22Rv1 (cell line): ENCODE results near the gene IL17RD.

ENCODE experiments used
- H3K27ac ChIP-seq: fragments of 450-650 bp; 2 replicates; pipeline ENCODE4 v1.5.1; 2017
- ZFX ChIP-seq: fragments of 450-650 bp; IDR thresholded peaks from 2 replicates; pipeline ENCODE4 v1.6.1; 2017; ENCODE audit warnings: antibody characterized with exemption, borderline replicate concordance
- TF ChIP-seq, protein P1 (sequence below): fragments of 450-650 bp; IDR thresholded peaks from 2 replicates; pipeline ENCODE4 v1.5.1; 2017; ENCODE audit warnings: mild to moderate bottlenecking

The IL17RD gene

DNA sequence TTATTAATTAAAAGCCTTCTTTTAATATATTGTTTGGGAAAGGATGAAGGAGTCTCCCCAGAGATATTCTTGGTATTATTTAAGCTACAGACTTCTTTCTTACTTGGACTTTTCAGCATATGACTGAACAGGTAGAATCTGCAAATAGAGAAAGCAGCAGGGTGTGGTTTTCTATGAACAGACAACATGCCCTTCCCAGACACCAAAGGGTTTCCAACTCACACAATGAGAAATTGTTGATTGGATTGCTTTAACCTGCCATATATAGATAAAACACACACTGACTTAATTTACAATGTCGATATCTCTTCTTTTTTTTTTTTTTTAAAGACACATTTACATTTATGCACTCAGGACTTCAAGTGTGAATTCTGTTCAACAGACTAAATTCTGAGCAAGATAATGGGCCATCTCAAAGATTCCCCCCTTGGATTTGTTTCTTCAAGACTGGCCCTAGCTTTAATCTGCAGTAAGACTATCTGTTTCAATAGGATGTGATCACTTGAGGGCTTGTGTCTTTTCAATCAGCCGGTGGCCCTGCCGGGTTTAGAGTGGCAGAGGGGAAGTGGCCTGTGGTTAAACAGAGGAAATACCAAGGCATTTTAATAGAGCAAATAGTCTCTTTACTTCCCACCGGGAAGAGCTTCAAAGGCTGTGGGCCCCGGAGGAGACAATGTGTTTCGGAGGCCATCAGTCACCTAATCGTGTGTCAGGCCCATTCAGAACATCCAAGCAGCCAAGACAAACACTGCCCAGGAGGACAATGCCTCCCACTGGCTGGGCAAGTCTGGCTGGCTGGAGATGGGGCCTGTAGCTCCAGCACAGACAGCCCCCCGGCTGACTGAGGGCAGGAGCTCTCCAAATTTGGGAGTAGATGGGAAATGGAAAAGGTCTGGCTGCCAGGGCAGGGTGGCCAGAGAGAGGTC, 6.1 kb downstream of the IL17RD start:
- TF ChIP-seq ZFX = no peak
- TF ChIP-seq, protein P1, sequence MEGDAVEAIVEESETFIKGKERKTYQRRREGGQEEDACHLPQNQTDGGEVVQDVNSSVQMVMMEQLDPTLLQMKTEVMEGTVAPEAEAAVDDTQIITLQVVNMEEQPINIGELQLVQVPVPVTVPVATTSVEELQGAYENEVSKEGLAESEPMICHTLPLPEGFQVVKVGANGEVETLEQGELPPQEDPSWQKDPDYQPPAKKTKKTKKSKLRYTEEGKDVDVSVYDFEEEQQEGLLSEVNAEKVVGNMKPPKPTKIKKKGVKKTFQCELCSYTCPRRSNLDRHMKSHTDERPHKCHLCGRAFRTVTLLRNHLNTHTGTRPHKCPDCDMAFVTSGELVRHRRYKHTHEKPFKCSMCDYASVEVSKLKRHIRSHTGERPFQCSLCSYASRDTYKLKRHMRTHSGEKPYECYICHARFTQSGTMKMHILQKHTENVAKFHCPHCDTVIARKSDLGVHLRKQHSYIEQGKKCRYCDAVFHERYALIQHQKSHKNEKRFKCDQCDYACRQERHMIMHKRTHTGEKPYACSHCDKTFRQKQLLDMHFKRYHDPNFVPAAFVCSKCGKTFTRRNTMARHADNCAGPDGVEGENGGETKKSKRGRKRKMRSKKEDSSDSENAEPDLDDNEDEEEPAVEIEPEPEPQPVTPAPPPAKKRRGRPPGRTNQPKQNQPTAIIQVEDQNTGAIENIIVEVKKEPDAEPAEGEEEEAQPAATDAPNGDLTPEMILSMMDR = no peak
- peak overlapping the region; percentile 56 for H3K27ac ChIP-seq

DNA sequence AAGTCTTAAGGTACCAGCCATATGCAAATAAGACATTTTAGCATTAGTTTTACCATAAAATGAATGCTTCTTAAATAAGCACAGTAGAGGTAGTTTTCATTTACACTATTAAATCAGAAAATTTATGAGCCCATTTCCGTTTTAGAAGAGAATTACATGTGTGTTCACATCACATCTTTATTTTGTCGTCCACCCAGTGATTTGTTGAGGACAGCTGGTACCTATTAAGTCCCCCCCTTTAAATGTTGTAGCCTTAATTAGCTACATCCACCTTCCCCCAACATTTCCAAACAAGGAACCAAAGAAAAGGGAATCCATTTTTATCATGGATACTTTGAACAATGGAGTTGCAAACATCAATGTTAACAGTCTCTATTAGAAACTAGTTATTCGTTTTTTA, 6.8 kb downstream of the IL17RD start:
- no peak for TF ChIP-seq ZFX
- TF ChIP-seq, protein P1 = no peak
- peak overlapping the region; percentile 56 for H3K27ac ChIP-seq

DNA sequence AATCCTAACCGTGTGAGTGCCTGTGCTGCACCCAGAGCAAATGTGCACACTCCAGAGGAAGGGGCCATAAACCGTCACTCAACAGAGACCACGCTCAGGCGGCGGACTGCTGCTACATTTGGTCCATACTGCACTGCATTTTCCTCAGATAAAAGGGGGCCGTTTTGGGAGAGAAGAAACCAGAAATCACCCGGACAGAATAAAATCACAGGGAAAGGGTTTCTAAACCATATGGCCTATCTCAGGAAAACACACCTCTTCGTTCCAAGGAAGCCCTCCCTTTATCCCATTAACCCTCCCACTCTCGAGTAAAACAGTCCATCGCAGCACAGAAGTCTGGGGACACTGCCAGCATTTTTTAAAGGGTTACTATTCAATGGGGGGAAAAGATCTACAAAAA, 7.6 kb downstream of the IL17RD start:
- TF ChIP-seq, protein P1 = no peak
- no peak for TF ChIP-seq ZFX
- H3K27ac ChIP-seq = no peak overlapping the region

DNA sequence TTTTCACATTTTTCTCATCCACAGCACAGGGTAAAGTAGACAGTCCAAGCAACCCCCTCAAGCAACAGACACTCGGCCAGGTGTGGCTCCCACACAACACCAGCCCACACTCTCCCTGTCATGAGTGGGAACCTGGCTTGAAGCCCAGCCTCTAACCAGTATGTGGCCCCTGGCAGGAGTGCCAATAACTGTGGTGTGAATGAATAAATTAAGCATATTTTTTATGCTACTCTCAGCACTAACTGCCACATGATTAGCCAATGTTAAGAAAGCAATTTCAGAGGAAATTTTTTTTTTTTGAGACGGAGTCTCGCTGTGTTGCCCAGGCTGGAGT, 9.9 kb downstream of the IL17RD start:
- no peak overlapping the region for H3K27ac ChIP-seq
- TF ChIP-seq, protein P1 = no peak
- TF ChIP-seq ZFX = no peak

DNA sequence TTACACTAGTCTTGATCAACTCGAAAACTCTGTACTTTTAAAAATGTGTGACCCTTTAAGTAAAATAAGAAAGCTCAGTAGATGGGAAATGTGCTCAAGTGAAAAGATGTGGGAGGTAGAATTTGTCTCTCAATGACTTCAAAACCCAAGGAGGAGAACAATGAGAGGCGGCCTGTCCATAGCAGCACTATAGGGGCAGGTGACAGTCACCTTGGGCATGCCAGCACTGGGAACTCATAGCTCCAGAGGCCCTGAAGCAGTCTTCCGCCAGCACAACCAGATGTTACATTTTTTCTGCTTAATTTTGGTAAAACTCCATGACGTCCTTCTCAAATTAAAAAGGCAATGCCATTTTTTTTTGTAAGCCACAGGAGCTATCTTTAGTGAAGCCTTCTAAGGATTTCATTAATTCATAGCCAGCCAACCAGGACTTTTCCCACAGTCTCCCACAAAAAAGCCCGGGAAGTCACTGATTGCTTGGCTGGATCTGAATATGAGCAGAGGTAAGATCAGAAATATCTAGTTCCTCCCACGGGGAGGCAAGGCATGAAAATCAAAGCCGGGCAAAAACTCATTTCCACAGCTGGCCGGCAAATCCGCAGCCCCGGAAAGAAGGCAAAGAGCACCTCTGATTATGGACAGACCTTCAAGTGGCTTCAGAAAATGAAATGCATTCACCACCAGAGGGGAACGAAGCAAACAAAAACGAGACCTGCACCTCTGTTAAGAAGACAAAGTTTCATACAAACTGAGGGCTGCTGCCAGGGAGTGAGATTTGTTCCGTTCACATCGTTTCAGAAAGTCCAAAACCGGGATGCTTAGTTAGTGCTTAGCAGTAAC, 10.5 kb downstream of the IL17RD start:
- TF ChIP-seq, protein P1 = no peak
- no peak for TF ChIP-seq ZFX
- H3K27ac ChIP-seq = no peak overlapping the region

DNA sequence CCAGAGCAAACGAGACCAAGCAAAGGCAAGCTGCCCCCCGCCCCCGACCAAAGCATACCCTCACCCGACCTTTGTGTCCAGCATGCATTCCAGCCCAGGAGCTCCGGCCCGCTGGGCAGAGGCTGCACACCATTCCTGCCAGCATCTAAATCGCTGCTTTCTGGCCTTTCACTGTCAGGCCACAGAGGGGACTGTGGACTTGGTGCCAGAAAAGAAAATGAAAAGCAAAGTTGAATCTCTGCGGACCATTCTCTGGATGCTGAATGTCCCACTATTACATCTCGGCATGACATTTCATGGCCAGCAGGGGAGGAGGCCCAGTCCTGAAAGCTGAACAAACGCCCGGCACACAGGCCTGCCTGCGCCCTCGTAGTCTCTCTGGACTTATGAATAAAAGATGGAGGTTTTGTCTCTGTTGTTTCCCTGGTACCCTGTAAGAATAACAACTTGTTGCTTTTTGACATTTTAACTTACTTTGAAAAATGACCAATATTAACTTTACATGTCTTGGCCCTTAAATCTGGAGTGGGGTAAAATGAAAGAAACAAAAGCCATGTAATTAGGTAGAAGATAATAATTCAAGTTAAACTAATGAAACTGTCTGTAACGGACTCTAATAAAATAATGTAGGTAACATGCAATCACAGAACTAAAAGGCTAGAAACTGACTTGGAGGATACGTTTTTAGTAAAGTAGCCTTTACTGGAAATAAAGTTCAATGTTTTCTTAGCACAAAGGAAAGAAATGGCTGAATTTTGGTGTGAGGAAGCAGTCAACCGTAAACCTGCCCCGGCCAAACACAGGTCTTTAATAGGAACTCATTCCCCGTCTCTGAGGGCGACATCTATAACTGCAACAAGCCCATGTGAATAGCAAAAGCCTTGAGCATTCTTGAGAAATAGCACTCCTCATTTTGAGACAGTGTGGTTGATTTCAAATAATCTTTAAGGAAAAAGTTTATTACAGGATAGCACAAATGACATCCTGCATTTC, 12.7 kb downstream of the IL17RD start:
- TF ChIP-seq ZFX = no peak
- TF ChIP-seq, protein P1 = no peak
- no peak overlapping the region for H3K27ac ChIP-seq
